CD4-positive, alpha-beta T cell (primary cell): Measurements from ENCODE around the gene R3HDM4. TPM values are rescaled to one million over a fixed set of nuclear protein-coding genes. Genes with fewer than 3 reads are reported as not detected.

Experiments used
- ATAC-seq: fragments of 200-7000 bp; cut with Tn5 transposase; one replicate; pipeline ENCODE4 v1.10.0; 2022; ENCODE audit warnings: mild to moderate bottlenecking; ENCODE audit not compliant: poor library complexity
- CTCF ChIA-PET: fragments of 350-600 bp; sonication (Branson Sonifier 250); formaldehyde crosslinking; loops from one replicate; lab custom pipeline; 2021; ENCODE audit warnings: antibody characterized with exemption, inconsistent platforms; lab: Charles Lee
- POLR2A ChIA-PET: fragments of 350-600 bp; sonication (Branson Sonifier 250); formaldehyde crosslinking; loops from one replicate; lab custom pipeline; 2021; ENCODE audit warnings: antibody characterized with exemption, inconsistent platforms; lab: Charles Lee
- DNase-seq, 14 experiments: peaks; one replicate each; pipeline ENCODE4 v3.0.0-alpha.2; 2013 to 2020; ENCODE audit warnings: mixed read lengths in 2 of 14
- H3K27ac ChIP-seq, 2 donors: one replicate each; pipeline versions ENCODE4 v1.5.1 to v1.7.0; 2013; ENCODE audit warnings: low read length in 2 of 2, low read depth in 1 of 2, mild to moderate bottlenecking in 1 of 2
- H3K27me3 ChIP-seq, 2 experiments: 1 replicate in 1 of 2; 2 replicates in 1 of 2; pipeline versions ENCODE4 v1.6.1 to v1.7.0; 2013; ENCODE audit warnings: low read length in 2 of 2, control low read depth in 1 of 2, mild to moderate bottlenecking in 1 of 2, moderate library complexity in 1 of 2; ENCODE audit not compliant: insufficient read depth in 2 of 2, control insufficient read depth in 1 of 2
- H3K36me3 ChIP-seq: one replicate; pipeline ENCODE4 v1.6.1; 2013; ENCODE audit warnings: low read length, control low read depth; ENCODE audit not compliant: insufficient read depth
- H3K4me1 ChIP-seq: one replicate; pipeline ENCODE4 v1.6.1; 2013; ENCODE audit warnings: low read length, control low read depth; ENCODE audit not compliant: insufficient read depth
- H3K4me3 ChIP-seq: one replicate; pipeline ENCODE4 v1.5.1; 2013; ENCODE audit warnings: mild to moderate bottlenecking, low read length, moderate library complexity
- H3K9me3 ChIP-seq, 2 experiments: 1 replicate in 1 of 2; 2 replicates in 1 of 2; pipeline versions ENCODE4 v1.6.1 to v1.7.0; 2013; ENCODE audit warnings: low read length in 2 of 2, mild to moderate bottlenecking in 2 of 2, control low read depth in 1 of 2, moderate library complexity in 1 of 2; ENCODE audit not compliant: control insufficient read depth in 1 of 2, insufficient read depth in 1 of 2
- H3K27ac Mint-ChIP-seq: one replicate; pipeline ENCODE4 v1.8.0; 2020; ENCODE audit warnings: mixed read lengths
- H3K27me3 Mint-ChIP-seq: one replicate; pipeline ENCODE4 v1.8.0; 2021; ENCODE audit warnings: mixed read lengths
- H3K36me3 Mint-ChIP-seq: one replicate; pipeline ENCODE4 v1.8.0; 2021; ENCODE audit warnings: low read depth, mixed read lengths
- H3K4me1 Mint-ChIP-seq: one replicate; pipeline ENCODE4 v1.8.0; 2021; ENCODE audit warnings: low read depth, mixed read lengths
- H3K4me3 Mint-ChIP-seq: one replicate; pipeline ENCODE4 v1.8.0; 2020; ENCODE audit warnings: mild to moderate bottlenecking, mixed read lengths
- H3K9me3 Mint-ChIP-seq: one replicate; pipeline ENCODE4 v1.8.0; 2020; ENCODE audit warnings: mixed read lengths
- intact Hi-C, 2 experiments: fragments of 100-400 bp; cut with DNase I in 1 of 2; cut with micrococcal nuclease in 1 of 2; formaldehyde crosslinking; loops; one replicate each; pipeline versions ENCODE4 v1.15.1 to v1.9.0; 2023 to 2025; cut with DNase I, micrococcal nuclease
- total RNA-seq, 174 experiments: library from RNA in 2 of 174; stranded (reverse) in 2 of 174; gene quantifications; one replicate each; pipeline ENCODE4 v1.2.3 and lab custom pipeline; 2021 to 2026
- TF ChIP-seq, protein P1 (sequence below): fragments of 200-600 bp; IDR thresholded peaks from one replicate; pipeline ENCODE4 v1.8.0; 2022; ENCODE audit warnings: antibody characterized with exemption, mild to moderate bottlenecking

The R3HDM4 gene
- total RNA-seq, 2 experiments from 2014 or later = 309 to 313 TPM

- H3K36me3 ChIP-seq = no peaks in the 10 kb centered on the region
- no peaks in the 10 kb centered on the region for H3K9me3 Mint-ChIP-seq
- ChIA-PET CTCF (no interaction called here), POLR2A (no interaction called here)
- H3K27ac Mint-ChIP-seq = no peak overlapping the region
- H3K36me3 Mint-ChIP-seq = no peaks in the 10 kb centered on the region
- no peak for ATAC-seq
- H3K4me1 ChIP-seq = peaks cover 40% of the 10 kb centered on the region
- no peaks in the 10 kb centered on the region for H3K27me3 ChIP-seq
- no peak overlapping the region for H3K4me3 ChIP-seq
- DNase-seq = no peak
- H3K9me3 ChIP-seq = peaks cover 0 to 13% of the 10 kb centered on the region in 2 experiments
- no peak overlapping the region for H3K4me3 Mint-ChIP-seq
- H3K27me3 Mint-ChIP-seq = no peaks in the 10 kb centered on the region
- TF ChIP-seq, protein P1, sequence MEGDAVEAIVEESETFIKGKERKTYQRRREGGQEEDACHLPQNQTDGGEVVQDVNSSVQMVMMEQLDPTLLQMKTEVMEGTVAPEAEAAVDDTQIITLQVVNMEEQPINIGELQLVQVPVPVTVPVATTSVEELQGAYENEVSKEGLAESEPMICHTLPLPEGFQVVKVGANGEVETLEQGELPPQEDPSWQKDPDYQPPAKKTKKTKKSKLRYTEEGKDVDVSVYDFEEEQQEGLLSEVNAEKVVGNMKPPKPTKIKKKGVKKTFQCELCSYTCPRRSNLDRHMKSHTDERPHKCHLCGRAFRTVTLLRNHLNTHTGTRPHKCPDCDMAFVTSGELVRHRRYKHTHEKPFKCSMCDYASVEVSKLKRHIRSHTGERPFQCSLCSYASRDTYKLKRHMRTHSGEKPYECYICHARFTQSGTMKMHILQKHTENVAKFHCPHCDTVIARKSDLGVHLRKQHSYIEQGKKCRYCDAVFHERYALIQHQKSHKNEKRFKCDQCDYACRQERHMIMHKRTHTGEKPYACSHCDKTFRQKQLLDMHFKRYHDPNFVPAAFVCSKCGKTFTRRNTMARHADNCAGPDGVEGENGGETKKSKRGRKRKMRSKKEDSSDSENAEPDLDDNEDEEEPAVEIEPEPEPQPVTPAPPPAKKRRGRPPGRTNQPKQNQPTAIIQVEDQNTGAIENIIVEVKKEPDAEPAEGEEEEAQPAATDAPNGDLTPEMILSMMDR = no peak
- intact Hi-C loops = no loop called here
- H3K27ac ChIP-seq = no peak overlapping the region
- peaks cover 29% of the 10 kb centered on the region for H3K4me1 Mint-ChIP-seq
Measured at GRCh38 chr19:942133-942645, 29.2 kb upstream of the R3HDM4 start.

- ATAC-seq (peak; percentile 11), DNase-seq (no peak)
- Mint-ChIP-seq H3K4me1 (peaks cover 30% of the 10 kb centered on the region), H3K4me3 (peak overlapping the region; percentile 76), H3K36me3 (no peaks in the 10 kb centered on the region), H3K27me3 (no peaks in the 10 kb centered on the region), H3K9me3 (no peaks in the 10 kb centered on the region), H3K27ac (no peak overlapping the region)
- ChIA-PET POLR2A (interaction anchor here (1.0 to 1.7 kb wide), 2 partner anchors 49 to 328 kb away, joined by 3 read pairs; partner anchors contain the start of genes CIRBP, MED16 and RNU6-9), CTCF (no interaction called here)
- no peaks in the 10 kb centered on the region for H3K36me3 ChIP-seq
- no peaks in the 10 kb centered on the region for H3K27me3 ChIP-seq
- TF ChIP-seq, protein P1 = no peak
- H3K27ac ChIP-seq = no peak overlapping the region
- H3K4me1 ChIP-seq = peaks cover 42% of the 10 kb centered on the region
- H3K9me3 ChIP-seq = peaks cover 0 to 17% of the 10 kb centered on the region in 2 experiments
- peak overlapping the region; percentile 52 for H3K4me3 ChIP-seq
- intact Hi-C loops = no loop called here
Measured at GRCh38 chr19:941292-942132, 28.5 kb upstream of the R3HDM4 start.

- peaks cover 30% of the 10 kb centered on the region for H3K4me1 Mint-ChIP-seq
- Histone ChIP-seq H3K27ac (no peak overlapping the region), H3K4me1 (peaks cover 42% of the 10 kb centered on the region), H3K36me3 (no peaks in the 10 kb centered on the region), H3K9me3 (peaks cover 0 to 17% of the 10 kb centered on the region in 2 experiments), H3K4me3 (peak overlapping the region; percentile 52), H3K27me3 (no peaks in the 10 kb centered on the region)
- intact Hi-C loops = no loop called here
- TF ChIP-seq, protein P1 = no peak
- no peaks in the 10 kb centered on the region for H3K27me3 Mint-ChIP-seq
- CTCF ChIA-PET = no interaction called here
- peak overlapping the region; percentile 78 for H3K4me3 Mint-ChIP-seq
- POLR2A ChIA-PET = interaction anchor here (1.0 to 1.7 kb wide), 2 partner anchors 48 to 328 kb away, joined by 3 read pairs; partner anchors contain the start of genes CIRBP, MED16 and RNU6-9
- peak; percentile 79 for ATAC-seq
- peak overlapping the region; percentile 74 for H3K27ac Mint-ChIP-seq
- DNase-seq = peak; percentile 46 to 94 (median 66)
- no peaks in the 10 kb centered on the region for H3K36me3 Mint-ChIP-seq
- no peaks in the 10 kb centered on the region for H3K9me3 Mint-ChIP-seq
Measured at GRCh38 chr19:940591-941291, 27.7 kb upstream of the R3HDM4 start.
